Heart right ventricle (tissue), 16 donors: ENCODE data around the gene SHQ1. TPM values are rescaled to one million over a fixed set of nuclear protein-coding genes. Genes with fewer than 3 reads are reported as not detected.

ENCODE experiments used
- ATAC-seq, 8 donors: fragments of 200-7000 bp; cut with Tn5 transposase; one replicate each; pipeline ENCODE4 v1.9.1; 2020; ENCODE audit warnings: mild to moderate bottlenecking in 8 of 8, moderate library complexity in 8 of 8, moderate number of reproducible peaks in 1 of 8
- DNase-seq, 2 donors: peaks; one replicate each; pipeline ENCODE4 v3.0.0-alpha.2; 2020
- H3K27ac ChIP-seq, 10 donors: fragments of 200-600 bp; sonication (generic) in 2 of 10; one replicate each; pipeline versions ENCODE4 v1.5.0 to v1.8.0; 2020 to 2022; ENCODE audit warnings: mild to moderate bottlenecking in 3 of 10
- H3K27me3 ChIP-seq, 7 donors: fragments of 200-600 bp; one replicate each; pipeline ENCODE4 v1.8.0; 2021 to 2022; ENCODE audit warnings: mild to moderate bottlenecking in 2 of 7
- H3K36me3 ChIP-seq, 9 donors: fragments of 200-600 bp; sonication (generic) in 1 of 9; one replicate each; pipeline versions ENCODE4 v1.5.0 to v1.8.0; 2020 to 2022; ENCODE audit warnings: mild to moderate bottlenecking in 2 of 9
- H3K4me1 ChIP-seq, 9 donors: fragments of 200-600 bp; sonication (generic) in 1 of 9; one replicate each; pipeline versions ENCODE4 v1.5.0 to v1.8.0; 2020 to 2022; ENCODE audit warnings: mild to moderate bottlenecking in 4 of 9
- H3K4me3 ChIP-seq, 10 donors: fragments of 200-600 bp; sonication (generic) in 2 of 10; one replicate each; pipeline versions ENCODE4 v1.5.0 to v1.8.0; 2020 to 2022; ENCODE audit warnings: mild to moderate bottlenecking in 7 of 10, moderate library complexity in 2 of 10
- H3K9me3 ChIP-seq, 11 donors: fragments of 200-600 bp in 10 of 11; sonication (generic) in 2 of 11; one replicate each; pipeline versions ENCODE4 v1.5.0 to v1.8.0; 2013 to 2022; ENCODE audit warnings: mild to moderate bottlenecking in 2 of 11, control low read depth in 1 of 11, moderate library complexity in 1 of 11
- CTCF ChIP-seq, 9 donors: fragments of 200-600 bp; sonication (generic) in 2 of 9; IDR thresholded peaks; one replicate each; pipeline versions ENCODE4 v1.5.0 to v1.8.0; 2021 to 2022; ENCODE audit warnings: antibody characterized with exemption in 9 of 9, mild to moderate bottlenecking in 5 of 9, moderate library complexity in 1 of 9
- WGBS, 2 donors: extraction: QIAGEN DNeasy Blood & Tissue Kit; methylation state at CpG; one replicate each; pipeline ENCODE4 v1.1.7; 2013; ENCODE audit warnings: inconsistent platforms in 1 of 2; 5-methylcytosine and 5-hydroxymethylcytosine counted together
- intact Hi-C, 10 donors: fragments of 100-400 bp; cut with DNase I; formaldehyde crosslinking; loops; one replicate each; pipeline versions ENCODE4 v1.11.1 to v1.14.2; 2022
- polyA plus RNA-seq, 2 donors: library from polyadenylated mRNA; stranded (reverse); fragments of 200-250 nt; gene quantifications; one replicate each; pipeline ENCODE4 v1.2.3, GENCODE V29; 2013
- total RNA-seq, 10 donors: library from RNA; stranded (reverse); fragmentation: NEBNext Ultra II Directional in 3 of 10; extraction: Animal tissue kit (Norgen Biotek cat#: 25700) in 3 of 10; gene quantifications; one replicate each; pipeline versions ENCODE4 v1.2.1 to v1.2.4, GENCODE V29; 2021 to 2023
- donor health status: Arrhythmogenic right ventricular cardiomyopathy.
- donor health status: ischemic (EF 13 %, LVEDD 7.1; RV severe dilation, severe dysfunction).
- donor health status: healthy with polysubstance abuse.
- donor health status: DM: no; HTN: yes; CAD: no.
- donor health status: DM: no; HTN: no; CAD: no.
- donor health status: ischemic (EF 25% LVEDD 6.9; RV normal size, moderate dysfunction).
- donor health status: ischemic (EF 25% LVEDD 5.7; RV mildly dilated, moderate dysfunction).
- donor health status: healthy.
- donor health status: DM: yes; HTN: yes; CAD: no.
- donor health status: Ischemic cardiomyopathy.
- donor health status: ischemic (EF 35%, LVEDD 5.7; RV mildly dilated, moderate dysfunction).
- donor health status: nonischemic (EF 11% LVEDD 7.7; RV severe dilation, severe dysfunction).
- donor health status: DM: yes; HTN: yes; CAD: no.
- donor health status: PGD.
- donor health status: ischemic (EF 29% LVEDD 5.4; RV normal size, mild dysfunction).
- donor health status: nonischemic (EF 23%, LVEDD 6.1; RV moderate dilation, normal function).

SHQ1 gene
- total and polyA plus RNA-seq, 12 donors: 8.0 to 24.0 (median 17.2) TPM

- Histone ChIP-seq H3K4me1 (peaks cover 0 to 32% (median 8%) of the 10 kb centered on the region in 9 donors), H3K4me3 (no peak overlapping the region), H3K27ac (no peak overlapping the region), H3K27me3 (no peaks in the 10 kb centered on the region), H3K36me3 (peaks cover 0 to 9% (median 0%) of the 10 kb centered on the region in 9 donors), H3K9me3 (no peaks in the 10 kb centered on the region)
- TF ChIP-seq CTCF (IDR thresholded peaks at IDR 0.05): no peak
- 93 to 96% methylated on average over 5 of the region's 5 CpGs for WGBS, 2 donors
- intact Hi-C loops: no loop called here
- DNase-seq (no peak), ATAC-seq (no peak)
Measured at GRCh38 chr3:72802001-72802400, 46.2 kb downstream of the SHQ1 start.

DNA sequence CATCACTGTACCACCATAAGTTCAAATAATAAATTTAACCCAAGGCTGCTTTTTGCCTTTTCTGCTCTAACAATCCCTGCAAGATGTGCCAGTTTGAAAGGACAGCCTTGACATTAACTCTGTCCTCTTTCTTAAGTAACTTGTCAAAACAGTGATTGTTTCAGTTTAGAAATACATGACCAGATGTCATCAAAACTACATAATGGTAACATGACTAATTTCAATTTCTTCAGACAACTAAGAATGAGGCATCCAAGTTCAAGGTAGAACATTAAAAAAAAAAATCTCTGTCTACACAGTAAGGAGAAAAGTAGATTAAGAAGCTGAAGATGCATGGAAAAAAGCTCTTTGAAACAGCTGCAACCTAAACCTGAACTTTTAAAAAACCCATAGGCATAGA is 47.4 kb downstream of the SHQ1 start:
- H3K27me3 ChIP-seq: no peaks in the 10 kb centered on the region
- H3K4me1 ChIP-seq: peaks cover 0 to 23% (median 8%) of the 10 kb centered on the region in 9 donors
- intact Hi-C loops: no loop called here
- peaks cover 0 to 9% (median 0%) of the 10 kb centered on the region in 9 donors for H3K36me3 ChIP-seq
- DNase-seq: no peak
- no peak for ATAC-seq
- no peaks in the 10 kb centered on the region for H3K9me3 ChIP-seq
- H3K27ac ChIP-seq: no peak overlapping the region
- no peak for TF ChIP-seq CTCF (IDR thresholded peaks at IDR 0.05)
- no peak overlapping the region for H3K4me3 ChIP-seq

GRCh38 chr3:72798552-72799195 is 49.6 kb downstream of the SHQ1 start:
- no peaks in the 10 kb centered on the region for H3K36me3 ChIP-seq
- H3K27ac ChIP-seq: peak overlapping the region in 1 of 10 donors; percentile 42
- H3K9me3 ChIP-seq: no peaks in the 10 kb centered on the region
- peaks cover 0 to 21% (median 8%) of the 10 kb centered on the region in 9 donors for H3K4me1 ChIP-seq
- 77 to 79% methylated on average over 3 of the region's 3 CpGs for WGBS, 2 donors
- no peak for TF ChIP-seq CTCF (IDR thresholded peaks at IDR 0.05)
- no peak for DNase-seq
- H3K27me3 ChIP-seq: no peaks in the 10 kb centered on the region
- no peak for ATAC-seq
- intact Hi-C loops: no loop called here
- no peak overlapping the region for H3K4me3 ChIP-seq

- Histone ChIP-seq H3K27ac (peak overlapping the region in 5 of 10 donors; percentile 11 to 42 (median 29)), H3K9me3 (no peaks in the 10 kb centered on the region), H3K27me3 (no peaks in the 10 kb centered on the region), H3K36me3 (peaks cover 0 to 3% (median 0%) of the 10 kb centered on the region in 9 donors), H3K4me3 (no peak overlapping the region), H3K4me1 (peaks cover 0 to 21% (median 8%) of the 10 kb centered on the region in 9 donors)
- DNase-seq: peak; percentile 61 to 62
- no peak for TF ChIP-seq CTCF (IDR thresholded peaks at IDR 0.05)
- intact Hi-C loops: no loop called here
- peak; percentile 33 to 95 (median 80) for ATAC-seq
- 19 to 27% methylated on average over 12 of the region's 12 CpGs for WGBS, 2 donors
Measured at GRCh38 chr3:72797773-72798543, 50.3 kb downstream of the SHQ1 start.
